Neural cell (in vitro differentiated cells): Measurements from ENCODE around the gene WDR20. TPM values are rescaled to one million over a fixed set of nuclear protein-coding genes. Genes with fewer than 3 reads are reported as not detected.
A peak's percentile ranks its signal among the peaks of the same experiment; 100 is the strongest.

Experiments used
- H2AFZ ChIP-seq: fragments of 200-600, 300-800 bp; sonication (generic), shearing (Covaris generic); 2 replicates; pipeline ENCODE4 v1.6.0; 2014; ENCODE audit warnings: low read depth, mild to moderate bottlenecking, antibody characterized with exemption, low read length, moderate library complexity
- H3F3A ChIP-seq: fragments of 200-600 bp; shearing (Covaris generic); 2 replicates; pipeline ENCODE4 v1.6.1; 2016; ENCODE audit warnings: mild to moderate bottlenecking, moderate library complexity, mixed read lengths, antibody characterized with exemption, low read length; ENCODE audit not compliant: insufficient read depth, poor library complexity, severe bottlenecking
- H3K27ac ChIP-seq: fragments of 200-600, 300-800 bp; sonication (generic), shearing (Covaris generic); 2 replicates; pipeline ENCODE4 v1.5.1; 2014; ENCODE audit warnings: mild to moderate bottlenecking, low read length, moderate library complexity
- H3K27me3 ChIP-seq: fragments of 300-800, 200-600 bp; sonication (generic), shearing (Covaris generic); 2 replicates; pipeline ENCODE4 v1.6.0; 2014; ENCODE audit warnings: mild to moderate bottlenecking, low read depth, low read length, moderate library complexity; ENCODE audit not compliant: insufficient read depth
- H3K36me3 ChIP-seq: fragments of 300-800, 200-600 bp; sonication (generic), shearing (Covaris generic); 2 replicates; pipeline ENCODE4 v1.5.1; 2014; ENCODE audit warnings: mild to moderate bottlenecking, antibody characterized with exemption, low read length, moderate library complexity; ENCODE audit not compliant: insufficient read depth
- H3K4me2 ChIP-seq: fragments of 300-800, 200-600 bp; sonication (generic), shearing (Covaris generic); 2 replicates; pipeline ENCODE4 v1.6.0; 2014; ENCODE audit warnings: mild to moderate bottlenecking, low read length
- H3K4me3 ChIP-seq: fragments of 300-800, 200-600 bp; sonication (generic), shearing (Covaris generic); 2 replicates; pipeline ENCODE4 v1.5.1; 2014; ENCODE audit warnings: mild to moderate bottlenecking, low read length, moderate library complexity
- H3K79me2 ChIP-seq: fragments of 200-600 bp; shearing (Covaris generic); replicated peaks from 2 replicates; pipeline ENCODE4 v1.6.0; 2014; ENCODE audit warnings: mild to moderate bottlenecking, low read length, moderate library complexity; ENCODE audit not compliant: insufficient read depth
- H3K9ac ChIP-seq: fragments of 300-800, 200-600 bp; sonication (generic), shearing (Covaris generic); 2 replicates; pipeline ENCODE4 v1.6.1; 2016; ENCODE audit warnings: mild to moderate bottlenecking, low read length, mixed read lengths
- H3K9me2 ChIP-seq: fragments of 200-600 bp; shearing (Covaris generic); 2 replicates; pipeline ENCODE4 v1.6.1; 2016; ENCODE audit warnings: mild to moderate bottlenecking, low read length, mixed read lengths; ENCODE audit not compliant: insufficient read depth
- H3K9me3 ChIP-seq: fragments of 200-600, 300-800 bp; sonication (generic), shearing (Covaris generic); 2 replicates; pipeline ENCODE4 v1.6.1; 2016; ENCODE audit warnings: mild to moderate bottlenecking, mixed run types, low read length, moderate library complexity, mixed read lengths
- H4K20me1 ChIP-seq: fragments of 200-600 bp; shearing (Covaris generic); 2 replicates; pipeline ENCODE4 v1.6.1; 2016; ENCODE audit warnings: mild to moderate bottlenecking, mixed run types; ENCODE audit not compliant: insufficient read depth
- EP300 ChIP-seq: fragments of 450-650 bp; conservative IDR thresholded peaks from 2 replicates; pipeline ENCODE4 v1.6.1; 2014; ENCODE audit warnings: antibody characterized with exemption, mild to moderate bottlenecking, moderate library complexity; ENCODE audit not compliant: poor library complexity, severe bottlenecking
- EZH2 ChIP-seq: fragments of 200-600, 300-800 bp; shearing (Covaris generic), sonication (generic); IDR thresholded peaks from 2 replicates; pipeline ENCODE4 v1.6.1; 2014; ENCODE audit warnings: antibody characterized with exemption, low read length, borderline replicate concordance, mild to moderate bottlenecking; ENCODE audit not compliant: insufficient read depth, poor library complexity, severe bottlenecking
- MXI1 ChIP-seq: fragments of 450-650 bp; conservative IDR thresholded peaks from 2 replicates; pipeline ENCODE4 v1.6.1; 2014; ENCODE audit warnings: antibody characterized with exemption, mild to moderate bottlenecking; ENCODE audit not compliant: poor library complexity, severe bottlenecking
- POLR2AphosphoS5 ChIP-seq: IDR thresholded peaks from 2 replicates; pipeline ENCODE4 v1.6.1; 2012
- RAD21 ChIP-seq: fragments of 450-650 bp; conservative IDR thresholded peaks from 2 replicates; pipeline ENCODE4 v1.6.1; 2014; ENCODE audit warnings: antibody characterized with exemption, mild to moderate bottlenecking, moderate library complexity
- SMC3 ChIP-seq: fragments of 450-650 bp; conservative IDR thresholded peaks from 2 replicates; pipeline ENCODE4 v1.6.1; 2014; ENCODE audit warnings: antibody characterized with exemption, mild to moderate bottlenecking, moderate library complexity; ENCODE audit not compliant: poor library complexity
- TAF1 ChIP-seq: IDR thresholded peaks from 2 replicates; pipeline ENCODE4 v1.6.1; 2012; ENCODE audit warnings: low read depth
- polyA minus RNA-seq: library from RNA; depleted of rRNA, polyadenylated mRNA; stranded (reverse); fragments of >200 nt; gene quantifications from 2 replicates; pipeline ENCODE4 v1.2.3, GENCODE V29; 2014
- polyA plus RNA-seq: library from polyadenylated mRNA; depleted of rRNA; stranded (reverse); fragments of >200 nt; gene quantifications from 2 replicates; pipeline ENCODE4 v1.2.3, GENCODE V29; 2014
- TF ChIP-seq, protein P1 (sequence below): fragments of 450-650 bp; IDR thresholded peaks from 2 replicates; pipeline ENCODE4 v1.5.1; 2014; ENCODE audit warnings: antibody characterized with exemption, mild to moderate bottlenecking, moderate library complexity; ENCODE audit not compliant: poor library complexity, severe bottlenecking
- TF ChIP-seq, protein P2 (sequence below): IDR thresholded peaks from 2 replicates; pipeline ENCODE4 v1.6.1; 2012; ENCODE audit warnings: borderline replicate concordance

The WDR20 gene
- polyA plus RNA-seq (26.3 and 28.6 TPM in 2 replicates), polyA minus RNA-seq (43.8 and 51.5 TPM in 2 replicates)

GRCh38 chr14:102139286-102140026, at the start of gene WDR20:
TSS of gene WDR20 (plus strand) at chr14:102139897. CDS start at chr14:102139924, 27 bp downstream.
- no peaks in the 10 kb centered on the region for H3K9me2 ChIP-seq
- H3K27ac ChIP-seq: peak within 1 kb of the TSS; percentile 79
- no peaks in the 10 kb centered on the region for H3K9me3 ChIP-seq
- peak within 1 kb of the TSS; percentile 95 for H2AFZ ChIP-seq
- peak within 1 kb of the TSS; percentile 91 for H3K4me2 ChIP-seq
- no peaks in the 10 kb centered on the region for H4K20me1 ChIP-seq
- peak within 1 kb of the TSS; percentile 85 for H3K4me3 ChIP-seq
- H3F3A ChIP-seq: no peaks in the 10 kb centered on the region
- no peaks in the 10 kb centered on the region for H3K36me3 ChIP-seq
- peaks cover 6% of the 10 kb centered on the region for H3K27me3 ChIP-seq
- H3K79me2 ChIP-seq: peaks cover 34% of the 10 kb centered on the region
- H3K9ac ChIP-seq: peak within 1 kb of the TSS; percentile 94
- TF ChIP-seq RAD21 (no peak), POLR2AphosphoS5 (peak; percentile 97), MXI1 (peak; percentile 90), EP300 (no peak), EZH2 (no peak), SMC3 (peak; percentile 47), TAF1 (peak; percentile 83)
- TF ChIP-seq, protein P1, sequence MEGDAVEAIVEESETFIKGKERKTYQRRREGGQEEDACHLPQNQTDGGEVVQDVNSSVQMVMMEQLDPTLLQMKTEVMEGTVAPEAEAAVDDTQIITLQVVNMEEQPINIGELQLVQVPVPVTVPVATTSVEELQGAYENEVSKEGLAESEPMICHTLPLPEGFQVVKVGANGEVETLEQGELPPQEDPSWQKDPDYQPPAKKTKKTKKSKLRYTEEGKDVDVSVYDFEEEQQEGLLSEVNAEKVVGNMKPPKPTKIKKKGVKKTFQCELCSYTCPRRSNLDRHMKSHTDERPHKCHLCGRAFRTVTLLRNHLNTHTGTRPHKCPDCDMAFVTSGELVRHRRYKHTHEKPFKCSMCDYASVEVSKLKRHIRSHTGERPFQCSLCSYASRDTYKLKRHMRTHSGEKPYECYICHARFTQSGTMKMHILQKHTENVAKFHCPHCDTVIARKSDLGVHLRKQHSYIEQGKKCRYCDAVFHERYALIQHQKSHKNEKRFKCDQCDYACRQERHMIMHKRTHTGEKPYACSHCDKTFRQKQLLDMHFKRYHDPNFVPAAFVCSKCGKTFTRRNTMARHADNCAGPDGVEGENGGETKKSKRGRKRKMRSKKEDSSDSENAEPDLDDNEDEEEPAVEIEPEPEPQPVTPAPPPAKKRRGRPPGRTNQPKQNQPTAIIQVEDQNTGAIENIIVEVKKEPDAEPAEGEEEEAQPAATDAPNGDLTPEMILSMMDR: no peak
- TF ChIP-seq, protein P2, sequence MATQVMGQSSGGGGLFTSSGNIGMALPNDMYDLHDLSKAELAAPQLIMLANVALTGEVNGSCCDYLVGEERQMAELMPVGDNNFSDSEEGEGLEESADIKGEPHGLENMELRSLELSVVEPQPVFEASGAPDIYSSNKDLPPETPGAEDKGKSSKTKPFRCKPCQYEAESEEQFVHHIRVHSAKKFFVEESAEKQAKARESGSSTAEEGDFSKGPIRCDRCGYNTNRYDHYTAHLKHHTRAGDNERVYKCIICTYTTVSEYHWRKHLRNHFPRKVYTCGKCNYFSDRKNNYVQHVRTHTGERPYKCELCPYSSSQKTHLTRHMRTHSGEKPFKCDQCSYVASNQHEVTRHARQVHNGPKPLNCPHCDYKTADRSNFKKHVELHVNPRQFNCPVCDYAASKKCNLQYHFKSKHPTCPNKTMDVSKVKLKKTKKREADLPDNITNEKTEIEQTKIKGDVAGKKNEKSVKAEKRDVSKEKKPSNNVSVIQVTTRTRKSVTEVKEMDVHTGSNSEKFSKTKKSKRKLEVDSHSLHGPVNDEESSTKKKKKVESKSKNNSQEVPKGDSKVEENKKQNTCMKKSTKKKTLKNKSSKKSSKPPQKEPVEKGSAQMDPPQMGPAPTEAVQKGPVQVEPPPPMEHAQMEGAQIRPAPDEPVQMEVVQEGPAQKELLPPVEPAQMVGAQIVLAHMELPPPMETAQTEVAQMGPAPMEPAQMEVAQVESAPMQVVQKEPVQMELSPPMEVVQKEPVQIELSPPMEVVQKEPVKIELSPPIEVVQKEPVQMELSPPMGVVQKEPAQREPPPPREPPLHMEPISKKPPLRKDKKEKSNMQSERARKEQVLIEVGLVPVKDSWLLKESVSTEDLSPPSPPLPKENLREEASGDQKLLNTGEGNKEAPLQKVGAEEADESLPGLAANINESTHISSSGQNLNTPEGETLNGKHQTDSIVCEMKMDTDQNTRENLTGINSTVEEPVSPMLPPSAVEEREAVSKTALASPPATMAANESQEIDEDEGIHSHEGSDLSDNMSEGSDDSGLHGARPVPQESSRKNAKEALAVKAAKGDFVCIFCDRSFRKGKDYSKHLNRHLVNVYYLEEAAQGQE: peak; percentile 78

DNA sequence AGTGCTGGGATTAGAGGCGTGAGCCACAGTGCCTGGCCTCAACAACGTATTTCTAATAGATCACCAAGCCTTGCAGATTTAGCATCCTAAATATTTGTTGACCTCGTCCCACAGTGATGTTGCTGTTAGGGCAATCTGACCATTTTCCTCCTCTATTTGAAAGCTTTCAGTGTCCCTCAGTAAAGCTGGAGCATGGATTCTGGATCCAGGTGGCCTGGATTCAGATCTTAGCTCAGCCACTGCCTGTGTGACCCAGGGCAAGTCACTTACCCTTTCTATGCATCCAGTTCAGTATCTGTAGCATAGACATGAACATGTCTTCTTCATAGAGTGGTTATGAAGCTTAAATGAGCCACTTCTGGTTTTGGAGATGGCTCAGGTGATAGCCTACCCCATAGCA, 49.0 kb upstream of the WDR20 start:
- no peaks in the 10 kb centered on the region for H3F3A ChIP-seq
- H4K20me1 ChIP-seq: no peaks in the 10 kb centered on the region
- H3K27me3 ChIP-seq: no peaks in the 10 kb centered on the region
- no peaks in the 10 kb centered on the region for H3K9me3 ChIP-seq
- no peak overlapping the region for H3K4me3 ChIP-seq
- H3K9me2 ChIP-seq: no peaks in the 10 kb centered on the region
- no peak overlapping the region for H3K9ac ChIP-seq
- no peak overlapping the region for H3K4me2 ChIP-seq
- H3K27ac ChIP-seq: no peak overlapping the region
- TF ChIP-seq TAF1 (no peak), MXI1 (no peak), RAD21 (no peak), EZH2 (no peak), EP300 (no peak), SMC3 (no peak), POLR2AphosphoS5 (no peak)
- TF ChIP-seq, protein P2: no peak
- TF ChIP-seq, protein P1: no peak
- no peaks in the 10 kb centered on the region for H3K36me3 ChIP-seq
- H3K79me2 ChIP-seq: peaks cover 8% of the 10 kb centered on the region
- H2AFZ ChIP-seq: no peak overlapping the region
